NCI-H187 (cell line): ENCODE data around the gene SNRNP200.

ENCODE experiments used
- DNase-seq, 2 experiments: peaks; one replicate each; lab custom pipeline; 2025; lab: John Stamatoyannopoulos, UW

SNRNP200 gene

GRCh38 chr2:96251721-96252292 is 53.5 kb downstream of the SNRNP200 start:
- no peak for DNase-seq

- DNase-seq, result no peak
Measured at GRCh38 chr2:96250188-96250587, 55.2 kb downstream of the SNRNP200 start.

- no peak for DNase-seq
Measured at GRCh38 chr2:96249654-96250053, 55.7 kb downstream of the SNRNP200 start.

GRCh38 chr2:96248624-96249023 is 56.7 kb downstream of the SNRNP200 start:
- DNase-seq, result no peak

GRCh38 chr2:96247896-96248295 is 57.5 kb downstream of the SNRNP200 start:
- no peak for DNase-seq

- DNase-seq, result no peak
Measured at GRCh38 chr2:96247009-96247408, 58.3 kb downstream of the SNRNP200 start.

GRCh38 chr2:96245609-96246390 is 59.5 kb downstream of the SNRNP200 start:
- DNase-seq, result no peak

- no peak for DNase-seq
Measured at GRCh38 chr2:96243843-96244242, 61.5 kb downstream of the SNRNP200 start.

GRCh38 chr2:96241900-96242611 is 63.3 kb downstream of the SNRNP200 start:
- DNase-seq, result no peak

GRCh38 chr2:96241227-96241626 is 64.1 kb downstream of the SNRNP200 start:
- DNase-seq, result no peak

- DNase-seq, result no peak
Measured at GRCh38 chr2:96240341-96241038, 64.9 kb downstream of the SNRNP200 start.

GRCh38 chr2:96239745-96240264 is 65.5 kb downstream of the SNRNP200 start:
- no peak for DNase-seq

- no peak for DNase-seq
Measured at GRCh38 chr2:96239091-96239490, 66.3 kb downstream of the SNRNP200 start.

GRCh38 chr2:96238266-96238665 is 67.1 kb downstream of the SNRNP200 start:
- no peak for DNase-seq

- no peak for DNase-seq
Measured at GRCh38 chr2:96236882-96237281, 68.5 kb downstream of the SNRNP200 start.

GRCh38 chr2:96233880-96234316 is 71.4 kb downstream of the SNRNP200 start:
- DNase-seq, result no peak

- DNase-seq, result no peak
Measured at GRCh38 chr2:96233436-96233835, 71.9 kb downstream of the SNRNP200 start.

GRCh38 chr2:96231316-96231715 is 74.0 kb downstream of the SNRNP200 start:
- DNase-seq, result no peak

- no peak for DNase-seq
Measured at GRCh38 chr2:96225016-96225533, 80.3 kb downstream of the SNRNP200 start.
